CD4-positive, alpha-beta T cell (primary cell): ENCODE results near the gene DNMT3A. TPM values are rescaled to one million over a fixed set of nuclear protein-coding genes. Genes with fewer than 3 reads are reported as not detected.

Source experiments
- ATAC-seq: fragments of 200-7000 bp; cut with Tn5 transposase; one replicate; pipeline ENCODE4 v1.10.0; 2022; ENCODE audit warnings: mild to moderate bottlenecking; ENCODE audit not compliant: poor library complexity
- CTCF ChIA-PET: fragments of 350-600 bp; sonication (Branson Sonifier 250); formaldehyde crosslinking; loops from one replicate; lab custom pipeline; 2021; ENCODE audit warnings: antibody characterized with exemption, inconsistent platforms; lab: Charles Lee
- POLR2A ChIA-PET: fragments of 350-600 bp; sonication (Branson Sonifier 250); formaldehyde crosslinking; loops from one replicate; lab custom pipeline; 2021; ENCODE audit warnings: antibody characterized with exemption, inconsistent platforms; lab: Charles Lee
- DNase-seq, 14 experiments: peaks; one replicate each; pipeline ENCODE4 v3.0.0-alpha.2; 2013 to 2020; ENCODE audit warnings: mixed read lengths in 2 of 14
- H3K27ac ChIP-seq, 2 donors: one replicate each; pipeline versions ENCODE4 v1.5.1 to v1.7.0; 2013; ENCODE audit warnings: low read length in 2 of 2, low read depth in 1 of 2, mild to moderate bottlenecking in 1 of 2
- H3K27me3 ChIP-seq, 2 experiments: 1 replicate in 1 of 2; 2 replicates in 1 of 2; pipeline versions ENCODE4 v1.6.1 to v1.7.0; 2013; ENCODE audit warnings: low read length in 2 of 2, control low read depth in 1 of 2, mild to moderate bottlenecking in 1 of 2, moderate library complexity in 1 of 2; ENCODE audit not compliant: insufficient read depth in 2 of 2, control insufficient read depth in 1 of 2
- H3K36me3 ChIP-seq: one replicate; pipeline ENCODE4 v1.6.1; 2013; ENCODE audit warnings: low read length, control low read depth; ENCODE audit not compliant: insufficient read depth
- H3K4me1 ChIP-seq: one replicate; pipeline ENCODE4 v1.6.1; 2013; ENCODE audit warnings: low read length, control low read depth; ENCODE audit not compliant: insufficient read depth
- H3K4me3 ChIP-seq: one replicate; pipeline ENCODE4 v1.5.1; 2013; ENCODE audit warnings: mild to moderate bottlenecking, low read length, moderate library complexity
- H3K9me3 ChIP-seq, 2 experiments: 1 replicate in 1 of 2; 2 replicates in 1 of 2; pipeline versions ENCODE4 v1.6.1 to v1.7.0; 2013; ENCODE audit warnings: low read length in 2 of 2, mild to moderate bottlenecking in 2 of 2, control low read depth in 1 of 2, moderate library complexity in 1 of 2; ENCODE audit not compliant: control insufficient read depth in 1 of 2, insufficient read depth in 1 of 2
- H3K27ac Mint-ChIP-seq: one replicate; pipeline ENCODE4 v1.8.0; 2020; ENCODE audit warnings: mixed read lengths
- H3K27me3 Mint-ChIP-seq: one replicate; pipeline ENCODE4 v1.8.0; 2021; ENCODE audit warnings: mixed read lengths
- H3K36me3 Mint-ChIP-seq: one replicate; pipeline ENCODE4 v1.8.0; 2021; ENCODE audit warnings: low read depth, mixed read lengths
- H3K4me1 Mint-ChIP-seq: one replicate; pipeline ENCODE4 v1.8.0; 2021; ENCODE audit warnings: low read depth, mixed read lengths
- H3K4me3 Mint-ChIP-seq: one replicate; pipeline ENCODE4 v1.8.0; 2020; ENCODE audit warnings: mild to moderate bottlenecking, mixed read lengths
- H3K9me3 Mint-ChIP-seq: one replicate; pipeline ENCODE4 v1.8.0; 2020; ENCODE audit warnings: mixed read lengths
- intact Hi-C, 2 experiments: fragments of 100-400 bp; cut with DNase I in 1 of 2; cut with micrococcal nuclease in 1 of 2; formaldehyde crosslinking; loops; one replicate each; pipeline versions ENCODE4 v1.15.1 to v1.9.0; 2023 to 2025; cut with DNase I, micrococcal nuclease
- total RNA-seq, 174 experiments: library from RNA in 2 of 174; stranded (reverse) in 2 of 174; gene quantifications; one replicate each; pipeline ENCODE4 v1.2.3 and lab custom pipeline; 2021 to 2026
- TF ChIP-seq, protein P1 (sequence below): fragments of 200-600 bp; IDR thresholded peaks from one replicate; pipeline ENCODE4 v1.8.0; 2022; ENCODE audit warnings: antibody characterized with exemption, mild to moderate bottlenecking

DNMT3A gene
- total RNA-seq, 2 experiments from 2014 or later, result 57.1 to 62.1 TPM

DNA sequence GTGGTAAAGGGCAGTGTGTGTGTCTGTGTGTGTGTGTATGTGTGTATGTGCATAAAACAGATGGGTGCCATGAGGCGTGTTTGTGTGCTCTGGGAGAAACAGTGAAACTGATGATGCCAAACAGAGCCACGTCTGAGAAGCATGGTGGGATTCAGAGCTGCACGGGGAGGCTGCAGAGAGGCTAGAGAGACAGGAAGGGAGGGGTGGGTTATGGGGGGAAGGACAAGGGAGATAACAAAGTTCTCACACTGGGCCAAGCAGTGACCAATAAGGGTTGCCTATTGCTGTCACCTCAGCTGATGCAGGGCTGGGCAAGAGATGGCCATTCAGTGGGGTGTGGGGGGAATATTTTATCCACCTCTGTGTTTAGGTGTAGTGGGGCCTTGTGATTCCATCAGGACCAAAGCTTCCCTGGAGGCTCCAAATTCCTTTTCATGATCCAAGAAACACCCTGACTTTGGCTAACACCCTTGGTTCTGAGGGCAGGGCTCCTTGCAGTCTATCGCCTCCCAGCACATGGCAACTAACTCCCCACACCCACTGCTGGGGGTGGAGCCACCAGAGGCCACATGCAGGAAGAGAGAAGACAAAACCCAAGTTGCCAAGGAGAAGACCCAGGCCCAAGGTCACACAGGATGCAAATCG is 119.1 kb downstream of the DNMT3A start:
- CTCF ChIA-PET, result no interaction called here
- DNase-seq, result no peak
- Histone ChIP-seq H3K27me3 (no peaks in the 10 kb centered on the region), H3K9me3 (no peaks in the 10 kb centered on the region), H3K4me3 (no peak overlapping the region), H3K36me3 (no peaks in the 10 kb centered on the region), H3K4me1 (peaks cover 7% of the 10 kb centered on the region), H3K27ac (no peak overlapping the region)
- no peaks in the 10 kb centered on the region for H3K9me3 Mint-ChIP-seq
- no peak overlapping the region for H3K4me3 Mint-ChIP-seq
- intact Hi-C loops, result no loop called here
- H3K27me3 Mint-ChIP-seq, result no peaks in the 10 kb centered on the region
- ATAC-seq, result no peak
- H3K27ac Mint-ChIP-seq, result no peak overlapping the region
- POLR2A ChIA-PET, result no interaction called here
- no peaks in the 10 kb centered on the region for H3K36me3 Mint-ChIP-seq
- TF ChIP-seq, protein P1, sequence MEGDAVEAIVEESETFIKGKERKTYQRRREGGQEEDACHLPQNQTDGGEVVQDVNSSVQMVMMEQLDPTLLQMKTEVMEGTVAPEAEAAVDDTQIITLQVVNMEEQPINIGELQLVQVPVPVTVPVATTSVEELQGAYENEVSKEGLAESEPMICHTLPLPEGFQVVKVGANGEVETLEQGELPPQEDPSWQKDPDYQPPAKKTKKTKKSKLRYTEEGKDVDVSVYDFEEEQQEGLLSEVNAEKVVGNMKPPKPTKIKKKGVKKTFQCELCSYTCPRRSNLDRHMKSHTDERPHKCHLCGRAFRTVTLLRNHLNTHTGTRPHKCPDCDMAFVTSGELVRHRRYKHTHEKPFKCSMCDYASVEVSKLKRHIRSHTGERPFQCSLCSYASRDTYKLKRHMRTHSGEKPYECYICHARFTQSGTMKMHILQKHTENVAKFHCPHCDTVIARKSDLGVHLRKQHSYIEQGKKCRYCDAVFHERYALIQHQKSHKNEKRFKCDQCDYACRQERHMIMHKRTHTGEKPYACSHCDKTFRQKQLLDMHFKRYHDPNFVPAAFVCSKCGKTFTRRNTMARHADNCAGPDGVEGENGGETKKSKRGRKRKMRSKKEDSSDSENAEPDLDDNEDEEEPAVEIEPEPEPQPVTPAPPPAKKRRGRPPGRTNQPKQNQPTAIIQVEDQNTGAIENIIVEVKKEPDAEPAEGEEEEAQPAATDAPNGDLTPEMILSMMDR, result no peak
- peaks cover 5% of the 10 kb centered on the region for H3K4me1 Mint-ChIP-seq

- Mint-ChIP-seq H3K36me3 (no peaks in the 10 kb centered on the region), H3K27me3 (no peaks in the 10 kb centered on the region), H3K4me3 (no peak overlapping the region), H3K4me1 (peaks cover 5% of the 10 kb centered on the region), H3K27ac (no peak overlapping the region), H3K9me3 (no peaks in the 10 kb centered on the region)
- CTCF ChIA-PET, result no interaction called here
- no peaks in the 10 kb centered on the region for H3K36me3 ChIP-seq
- no peak overlapping the region for H3K4me3 ChIP-seq
- H3K9me3 ChIP-seq, result no peaks in the 10 kb centered on the region
- intact Hi-C loops, result no loop called here
- ATAC-seq, result no peak
- peaks cover 12% of the 10 kb centered on the region for H3K4me1 ChIP-seq
- no peak overlapping the region for H3K27ac ChIP-seq
- no peaks in the 10 kb centered on the region for H3K27me3 ChIP-seq
- TF ChIP-seq, protein P1, result no peak
- POLR2A ChIA-PET, result no interaction called here
- DNase-seq, result no peak
Measured at GRCh38 chr2:25221579-25221978, 120.1 kb downstream of the DNMT3A start.

GRCh38 chr2:25220313-25220712 is 121.4 kb downstream of the DNMT3A start:
- H3K4me3 ChIP-seq, result no peak overlapping the region
- intact Hi-C loops, result no loop called here
- Mint-ChIP-seq H3K4me3 (no peak overlapping the region), H3K36me3 (no peaks in the 10 kb centered on the region), H3K4me1 (peaks cover 9% of the 10 kb centered on the region), H3K9me3 (no peaks in the 10 kb centered on the region), H3K27me3 (no peaks in the 10 kb centered on the region), H3K27ac (no peak overlapping the region)
- ChIA-PET CTCF (no interaction called here), POLR2A (no interaction called here)
- TF ChIP-seq, protein P1, result no peak
- DNase-seq (no peak), ATAC-seq (no peak)
- H3K4me1 ChIP-seq, result peaks cover 21% of the 10 kb centered on the region
- H3K36me3 ChIP-seq, result no peaks in the 10 kb centered on the region
- no peaks in the 10 kb centered on the region for H3K27me3 ChIP-seq
- H3K27ac ChIP-seq, result no peak overlapping the region
- H3K9me3 ChIP-seq, result no peaks in the 10 kb centered on the region
